GM12864 (cell line): Measurements from ENCODE around the gene SRMS.

Experiments
- DNase-seq: peaks from one replicate; pipeline ENCODE4 v3.0.0-alpha.2; 2011; ENCODE audit warnings: low read depth
- H3K4me3 ChIP-seq: 2 replicates; pipeline ENCODE4 v1.5.1; 2011; ENCODE audit warnings: mild to moderate bottlenecking, low read depth, low read length, control low read depth
- CTCF ChIP-seq: IDR thresholded peaks from 2 replicates; pipeline ENCODE4 v1.5.1; 2011; ENCODE audit warnings: low read depth, mild to moderate bottlenecking, moderate library complexity, low read length, control low read depth, inconsistent platforms; ENCODE audit errors: missing control alignments

SRMS gene, protein sequence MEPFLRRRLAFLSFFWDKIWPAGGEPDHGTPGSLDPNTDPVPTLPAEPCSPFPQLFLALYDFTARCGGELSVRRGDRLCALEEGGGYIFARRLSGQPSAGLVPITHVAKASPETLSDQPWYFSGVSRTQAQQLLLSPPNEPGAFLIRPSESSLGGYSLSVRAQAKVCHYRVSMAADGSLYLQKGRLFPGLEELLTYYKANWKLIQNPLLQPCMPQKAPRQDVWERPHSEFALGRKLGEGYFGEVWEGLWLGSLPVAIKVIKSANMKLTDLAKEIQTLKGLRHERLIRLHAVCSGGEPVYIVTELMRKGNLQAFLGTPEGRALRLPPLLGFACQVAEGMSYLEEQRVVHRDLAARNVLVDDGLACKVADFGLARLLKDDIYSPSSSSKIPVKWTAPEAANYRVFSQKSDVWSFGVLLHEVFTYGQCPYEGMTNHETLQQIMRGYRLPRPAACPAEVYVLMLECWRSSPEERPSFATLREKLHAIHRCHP

GRCh38 chr20:63547725-63548480 is at the start of gene SRMS:
Gene SRMS (minus strand): TSS chr20:63547749. CDS start chr20:63547463, 286 bp downstream.
- H3K4me3 ChIP-seq, result no peak within 1 kb of the TSS
- no peak for TF ChIP-seq CTCF
- DNase-seq, result no peak

DNA sequence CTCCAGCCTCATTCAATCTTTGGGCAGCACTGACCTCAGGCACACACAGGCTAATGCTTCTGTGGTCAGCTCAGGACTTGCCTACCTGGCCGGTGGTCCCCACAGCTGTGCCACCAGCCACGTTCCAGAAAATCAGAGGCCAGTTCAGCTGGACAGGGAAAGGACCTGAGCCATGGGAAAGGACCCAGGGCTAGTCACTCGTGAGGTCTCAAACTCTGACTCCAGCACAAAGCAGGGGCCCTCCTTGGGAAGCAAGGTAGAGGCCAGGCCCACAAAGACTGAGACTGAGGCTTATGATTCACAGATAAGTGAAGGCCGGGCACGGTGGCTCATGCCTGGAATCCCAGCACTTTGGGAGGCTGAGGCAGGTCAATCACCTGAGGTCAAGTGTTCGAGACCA is 48.9 kb upstream of the SRMS start:
- H3K4me3 ChIP-seq, result no peak overlapping the region
- DNase-seq, result no peak
- TF ChIP-seq CTCF, result no peak

DNA sequence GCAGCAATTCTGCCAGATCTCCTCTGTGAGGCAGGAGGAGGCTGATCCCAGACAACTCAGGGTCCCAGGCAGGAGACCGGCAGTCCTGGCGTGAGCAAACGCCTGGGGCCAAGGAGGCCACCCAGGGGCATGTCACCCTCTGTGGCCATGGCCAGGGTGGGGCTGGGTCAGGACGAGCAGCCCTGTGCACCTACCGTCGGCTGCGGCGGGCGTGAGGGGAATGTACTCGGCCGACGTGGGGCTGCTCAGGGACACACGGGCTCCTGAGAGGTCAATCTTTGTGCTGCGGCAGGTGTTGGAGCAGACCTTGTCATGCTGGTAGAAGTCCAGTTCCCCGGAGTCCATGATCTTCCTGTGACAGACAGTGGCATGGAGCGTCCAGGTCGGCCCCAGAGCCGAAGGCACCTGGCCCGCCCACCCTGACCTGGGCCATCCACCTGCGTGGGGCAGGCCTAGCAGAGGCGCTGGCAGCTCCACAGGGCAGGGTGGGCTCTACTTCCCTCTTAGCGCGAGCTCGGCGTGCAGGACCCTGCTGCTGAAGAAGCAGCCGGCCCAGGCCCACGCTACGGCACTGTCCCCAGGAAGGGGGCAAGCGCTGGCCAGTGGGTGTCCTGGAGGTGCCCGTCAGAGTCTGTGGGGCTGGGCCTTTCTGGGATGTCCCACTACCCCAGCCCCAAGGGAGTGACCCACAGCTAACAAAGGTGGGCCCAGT is 48.0 kb upstream of the SRMS start:
- no peak overlapping the region for H3K4me3 ChIP-seq
- no peak for TF ChIP-seq CTCF
- DNase-seq, result no peak

DNA sequence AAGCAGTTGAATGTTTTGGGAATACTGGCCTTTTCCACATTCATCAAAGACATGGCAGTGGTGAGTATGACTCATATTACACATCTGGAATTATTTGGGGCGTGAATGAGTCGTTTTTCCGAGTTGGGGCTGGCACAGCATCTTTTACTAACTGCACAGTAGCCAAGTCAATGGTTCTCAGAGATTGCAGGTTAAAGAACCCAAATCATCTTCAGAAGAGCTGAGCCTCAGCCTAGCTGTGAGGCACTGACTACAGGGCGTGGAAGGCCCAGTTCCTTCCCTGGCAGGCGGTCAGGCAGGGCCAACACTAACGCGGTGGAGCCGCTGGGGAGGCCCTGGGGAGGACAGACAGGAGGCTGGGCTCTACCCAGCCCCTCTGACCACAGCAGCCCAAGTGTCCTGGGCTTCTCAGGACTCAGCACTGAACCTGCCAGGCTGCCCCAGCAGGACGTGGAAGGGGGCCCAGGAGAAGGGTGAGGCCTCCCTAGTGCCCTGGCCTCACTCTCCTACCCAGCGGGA is 46.6 kb upstream of the SRMS start:
- TF ChIP-seq CTCF, result no peak
- DNase-seq, result no peak
- H3K4me3 ChIP-seq, result no peak overlapping the region

- DNase-seq, result no peak
- no peak overlapping the region for H3K4me3 ChIP-seq
- no peak for TF ChIP-seq CTCF
Measured at GRCh38 chr20:63592661-63593060, 45.1 kb upstream of the SRMS start.

- H3K4me3 ChIP-seq, result no peak overlapping the region
- TF ChIP-seq CTCF, result no peak
- DNase-seq, result no peak
Measured at GRCh38 chr20:63591786-63592355, 44.3 kb upstream of the SRMS start.
